Fibroblast of lung (primary cell): ENCODE measurements around the gene PPP1R18. TPM values are rescaled to one million over a fixed set of nuclear protein-coding genes. Genes with fewer than 3 reads are reported as not detected.

Experiments used
- DNase-seq, 2 donors: peaks; one replicate each; pipeline versions ENCODE4 v3.0.0 to v3.0.0-alpha.2; 2010; ENCODE audit warnings: low read depth in 2 of 2
- H2AFZ ChIP-seq: 2 replicates; pipeline ENCODE4 v1.5.1; 2012; ENCODE audit warnings: low read length, control low read depth, inconsistent platforms
- H3K27ac ChIP-seq: 2 replicates; pipeline ENCODE4 v1.5.1; 2011; ENCODE audit warnings: low read length, control low read depth; ENCODE audit not compliant: insufficient read depth
- H3K27me3 ChIP-seq: 2 replicates; pipeline ENCODE4 v1.5.1; 2011; ENCODE audit warnings: mild to moderate bottlenecking, low read length; ENCODE audit not compliant: control insufficient read depth, insufficient read depth
- H3K36me3 ChIP-seq: 2 replicates; pipeline ENCODE4 v1.5.1; 2011; ENCODE audit warnings: low read length; ENCODE audit not compliant: control insufficient read depth, insufficient read depth
- H3K4me1 ChIP-seq: 2 replicates; pipeline ENCODE4 v1.5.1; 2011; ENCODE audit warnings: low read length; ENCODE audit not compliant: control insufficient read depth, insufficient read depth; ENCODE audit errors: extremely low read depth
- H3K4me2 ChIP-seq: 2 replicates; pipeline ENCODE4 v1.5.1; 2011; ENCODE audit warnings: low read length, control low read depth; ENCODE audit not compliant: insufficient read depth; ENCODE audit errors: extremely low read depth
- H3K4me3 ChIP-seq, 4 experiments: fragments of 200-600 bp in 1 of 4; sonication (generic) in 1 of 4; replicated peaks in 1 of 4; 2 replicates each; pipeline ENCODE4 v1.5.1; 2011 to 2016; ENCODE audit warnings: low read length in 4 of 4, low read depth in 3 of 4, mild to moderate bottlenecking in 3 of 4, control low read depth in 2 of 4, inconsistent platforms in 1 of 4, mixed read lengths in 1 of 4; ENCODE audit not compliant: insufficient read depth in 1 of 4; ENCODE audit errors: control extremely low read depth in 1 of 4
- H3K79me2 ChIP-seq: 2 replicates; pipeline ENCODE4 v1.5.1; 2012; ENCODE audit warnings: mild to moderate bottlenecking, low read length, inconsistent platforms; ENCODE audit not compliant: control insufficient read depth, insufficient read depth
- H3K9ac ChIP-seq: 2 replicates; pipeline ENCODE4 v1.5.1; 2011; ENCODE audit warnings: mild to moderate bottlenecking, low read length, control low read depth; ENCODE audit not compliant: insufficient read depth
- H3K9me3 ChIP-seq: 2 replicates; pipeline ENCODE4 v1.5.1; 2012; ENCODE audit warnings: low read depth, low read length; ENCODE audit not compliant: control insufficient read depth, insufficient read depth
- H4K20me1 ChIP-seq: 2 replicates; pipeline ENCODE4 v1.5.1; 2011; ENCODE audit warnings: low read length; ENCODE audit not compliant: control insufficient read depth, insufficient read depth; ENCODE audit errors: extremely low read depth
- CTCF ChIP-seq, 2 donors: IDR thresholded peaks in 1 of 2; conservative IDR thresholded peaks in 1 of 2; 1 replicate in 1 of 2; 2 replicates in 1 of 2; pipeline ENCODE4 v1.5.1; 2011 to 2012; ENCODE audit warnings: low read length in 2 of 2, control low read depth in 1 of 2, inconsistent platforms in 1 of 2, low read depth in 1 of 2, mild to moderate bottlenecking in 1 of 2
- EZH2 ChIP-seq: IDR thresholded peaks from 2 replicates; pipeline ENCODE4 v1.5.1; 2012; ENCODE audit warnings: low read length, control low read depth, mild to moderate bottlenecking; ENCODE audit errors: missing control alignments
- polyA plus RNA-seq, 2 donors: library from polyadenylated mRNA; depleted of rRNA in 1 of 2; stranded (reverse) in 1 of 2; unstranded in 1 of 2; fragments of >200 nt; gene quantifications; 2 replicates each; pipeline ENCODE4 v1.2.1, GENCODE V29; 2011 to 2012; ENCODE audit warnings: missing spikeins in 1 of 2
- total RNA-seq: library from RNA; depleted of rRNA; stranded (reverse); fragments of >200 nt; gene quantifications from 2 replicates; pipeline ENCODE4 v1.2.1, GENCODE V29; 2014

The PPP1R18 gene
- total and polyA plus RNA-seq, 2 donors (not counting 1 experiment from before 2014, with no cell fraction given) = 63.4 to 92.6 TPM

- H2AFZ ChIP-seq = peak within 1 kb of the TSS; percentile 79
- peak; percentile 100 for DNase-seq
- peak within 1 kb of the TSS; percentile 96 for H3K4me2 ChIP-seq
- H3K4me1 ChIP-seq = peaks cover 2% of the 10 kb centered on the region
- peak within 1 kb of the TSS; percentile 93 for H3K9ac ChIP-seq
- peaks cover 8% of the 10 kb centered on the region for H3K36me3 ChIP-seq
- TF ChIP-seq EZH2 (no peak), CTCF (conservative IDR thresholded peaks at IDR 0.05 in 1 of 2, IDR thresholded peaks at IDR 0.05 in 1 of 2; ENCODE audit: low read depth in 1 of 2, low read length in 2 of 2) (peak in 1 of 2 donors; percentile 29)
- H3K79me2 ChIP-seq = peaks cover 39% of the 10 kb centered on the region
- H3K27ac ChIP-seq = peak within 1 kb of the TSS; percentile 99
- H3K4me3 ChIP-seq = peak within 1 kb of the TSS; percentile 70 to 91 (median 86)
- H3K9me3 ChIP-seq = no peaks in the 10 kb centered on the region
- no peaks in the 10 kb centered on the region for H3K27me3 ChIP-seq
- no peaks in the 10 kb centered on the region for H4K20me1 ChIP-seq
Observed at GRCh38 chr6:30717129-30717844, 30.8 kb upstream of the PPP1R18 start, which contains the start of gene MDC1. MDC1 (minus strand) TSS chr6:30717281; CDS start chr6:30715175, 2,106 bp downstream.

- Histone ChIP-seq H3K4me1 (peaks cover 2% of the 10 kb centered on the region), H4K20me1 (no peaks in the 10 kb centered on the region), H3K4me2 (peak overlapping the region; percentile 96), H2AFZ (peak overlapping the region; percentile 79), H3K9me3 (no peaks in the 10 kb centered on the region), H3K27ac (peak overlapping the region; percentile 99), H3K4me3 (peak overlapping the region; percentile 69 to 91 (median 86)), H3K36me3 (peaks cover 9% of the 10 kb centered on the region), H3K9ac (peak overlapping the region; percentile 93), H3K27me3 (no peaks in the 10 kb centered on the region), H3K79me2 (peaks cover 35% of the 10 kb centered on the region)
- TF ChIP-seq CTCF (conservative IDR thresholded peaks at IDR 0.05 in 1 of 2, IDR thresholded peaks at IDR 0.05 in 1 of 2; ENCODE audit: low read depth in 1 of 2, low read length in 2 of 2) (no peak), EZH2 (no peak)
- DNase-seq = no peak
Observed at GRCh38 chr6:30716879-30717128, 30.4 kb upstream of the PPP1R18 start.

GRCh38 chr6:30714263-30714662, 27.8 kb upstream of the PPP1R18 start:
- no peak for TF ChIP-seq EZH2
- TF ChIP-seq CTCF (conservative IDR thresholded peaks at IDR 0.05 in 1 of 2, IDR thresholded peaks at IDR 0.05 in 1 of 2; ENCODE audit: low read depth in 1 of 2, low read length in 2 of 2) = no peak
- Histone ChIP-seq H2AFZ (no peak overlapping the region), H4K20me1 (no peaks in the 10 kb centered on the region), H3K9me3 (no peaks in the 10 kb centered on the region), H3K9ac (no peak overlapping the region), H3K79me2 (peaks cover 16% of the 10 kb centered on the region), H3K4me2 (no peak overlapping the region), H3K4me3 (no peak overlapping the region), H3K4me1 (peaks cover 2% of the 10 kb centered on the region), H3K27me3 (no peaks in the 10 kb centered on the region), H3K27ac (no peak overlapping the region), H3K36me3 (peaks cover 10% of the 10 kb centered on the region)
- DNase-seq = no peak
